Adrenal gland (tissue), 12 donors: ENCODE measurements around the gene FAXC. TPM values are rescaled to one million over a fixed set of nuclear protein-coding genes. Genes with fewer than 3 reads are reported as not detected.

ENCODE experiments used
- DNase-seq, 7 donors: peaks; one replicate each; pipeline ENCODE4 v3.0.0-alpha.2; 2019 to 2020
- H3K27ac ChIP-seq, 5 donors: fragments of 200-600 bp; sonication (generic) in 4 of 5; 1 replicate in 3 of 5; 2 replicates in 2 of 5; pipeline versions ENCODE4 v1.5.1 to v1.8.0; 2016 to 2020; ENCODE audit warnings: mild to moderate bottlenecking in 1 of 5
- H3K27me3 ChIP-seq: fragments of 200-600 bp; 2 replicates; pipeline ENCODE4 v1.8.0; 2021
- H3K36me3 ChIP-seq, 2 donors: fragments of 200-600 bp; replicated peaks in 1 of 2; 1 replicate in 1 of 2; 2 replicates in 1 of 2; pipeline versions ENCODE4 v1.5.1 to v1.8.0; 2018 to 2022
- H3K4me1 ChIP-seq, 2 donors: fragments of 200-600 bp; replicated peaks in 1 of 2; 1 replicate in 1 of 2; 2 replicates in 1 of 2; pipeline versions ENCODE4 v1.5.1 to v1.8.0; 2018 to 2021
- H3K4me3 ChIP-seq, 4 donors: fragments of 200-600 bp; sonication (generic) in 3 of 4; one replicate each; pipeline ENCODE4 v1.5.1; 2016 to 2018
- H3K9me3 ChIP-seq, 3 donors: fragments of 200-600 bp; sonication (generic) in 1 of 3; replicated peaks in 1 of 3; 1 replicate in 2 of 3; 2 replicates in 1 of 3; pipeline versions ENCODE4 v1.5.1 to v1.8.0; 2016 to 2021
- POLR2A ChIP-seq, 2 donors: fragments of 450-650 bp; IDR thresholded peaks; one replicate each; pipeline ENCODE4 v1.6.1; 2017; ENCODE audit warnings: antibody characterized with exemption in 2 of 2, mild to moderate bottlenecking in 2 of 2, moderate library complexity in 1 of 2
- WGBS, 4 donors: extraction: QIAGEN DNeasy Blood & Tissue Kit in 2 of 4; methylation state at CpG; one replicate each; pipeline versions ENCODE4 v1.1.5 to v1.1.7; 2013 to 2017; 5-methylcytosine and 5-hydroxymethylcytosine counted together
- intact Hi-C, 2 donors: fragments of 100-400 bp; cut with DNase I; formaldehyde crosslinking; loops; one replicate each; pipeline versions ENCODE4 v1.14.1 to v1.15.0; 2022 to 2023
- polyA plus RNA-seq, 3 donors: library from polyadenylated mRNA; stranded (reverse); fragments of 200-250 nt in 2 of 3; fragments of 350-450 nt in 1 of 3; fragmentation: Illumina TruSeq in 1 of 3; extraction: RNeasy Lipid Tissue Mini Kit (QIAGEN cat#74804) in 1 of 3; gene quantifications; one replicate each; pipeline ENCODE4 v1.2.3, GENCODE V29; 2013 to 2014
- total RNA-seq, 9 donors: library from RNA; depleted of rRNA in 4 of 9; stranded (reverse); fragments of >200 nt in 4 of 9; fragments of 120-200 nt in 1 of 9; fragmentation: NEBNext Ultra II Directional in 1 of 9; extraction: Animal tissue kit (Norgen Biotek cat#: 25700) in 1 of 9; gene quantifications; one replicate each; pipeline versions ENCODE4 v1.1.0 to v1.2.4, GENCODE V29; 2013 to 2023
- TF ChIP-seq, protein P1 (sequence below), 6 experiments: fragments of 450-650 bp in 4 of 6; fragments of 200-600 bp in 2 of 6; sonication (generic) in 1 of 6; IDR thresholded peaks; 1 replicate in 5 of 6; 2 replicates in 1 of 6; pipeline versions ENCODE4 v1.5.1 to v1.8.0; 2016 to 2021; ENCODE audit warnings: antibody characterized with exemption in 6 of 6, mild to moderate bottlenecking in 2 of 6, moderate library complexity in 1 of 6
- donor health status: healthy with polysubstance abuse.
- donor health status: Bipolar disorder and iron deficiency.
- donor health status: DM: yes; HTN: yes; CAD: no.
- donor health status: DM: no; HTN: no; CAD: no.
- donor health status: DM: no; HTN: no; CAD: no.
- donor health status: DM: yes; HTN: yes; CAD: no.

FAXC gene
- total and polyA plus RNA-seq, 12 donors = 0.32 to 4.5 (median 2.0) TPM; not detected in 3

GRCh38 chr6:99305021-99305554, 44.4 kb downstream of the FAXC start:
- Histone ChIP-seq H3K4me1 (no peaks in the 10 kb centered on the region), H3K4me3 (no peak overlapping the region), H3K36me3 (no peaks in the 10 kb centered on the region), H3K27me3 (no peaks in the 10 kb centered on the region), H3K9me3 (no peaks in the 10 kb centered on the region), H3K27ac (no peak overlapping the region)
- intact Hi-C loops = no loop called here
- 79 to 97% (median 89%) methylated on average over 5 of the region's 5 CpGs for WGBS, 4 donors
- DNase-seq = no peak
- TF ChIP-seq, protein P1, sequence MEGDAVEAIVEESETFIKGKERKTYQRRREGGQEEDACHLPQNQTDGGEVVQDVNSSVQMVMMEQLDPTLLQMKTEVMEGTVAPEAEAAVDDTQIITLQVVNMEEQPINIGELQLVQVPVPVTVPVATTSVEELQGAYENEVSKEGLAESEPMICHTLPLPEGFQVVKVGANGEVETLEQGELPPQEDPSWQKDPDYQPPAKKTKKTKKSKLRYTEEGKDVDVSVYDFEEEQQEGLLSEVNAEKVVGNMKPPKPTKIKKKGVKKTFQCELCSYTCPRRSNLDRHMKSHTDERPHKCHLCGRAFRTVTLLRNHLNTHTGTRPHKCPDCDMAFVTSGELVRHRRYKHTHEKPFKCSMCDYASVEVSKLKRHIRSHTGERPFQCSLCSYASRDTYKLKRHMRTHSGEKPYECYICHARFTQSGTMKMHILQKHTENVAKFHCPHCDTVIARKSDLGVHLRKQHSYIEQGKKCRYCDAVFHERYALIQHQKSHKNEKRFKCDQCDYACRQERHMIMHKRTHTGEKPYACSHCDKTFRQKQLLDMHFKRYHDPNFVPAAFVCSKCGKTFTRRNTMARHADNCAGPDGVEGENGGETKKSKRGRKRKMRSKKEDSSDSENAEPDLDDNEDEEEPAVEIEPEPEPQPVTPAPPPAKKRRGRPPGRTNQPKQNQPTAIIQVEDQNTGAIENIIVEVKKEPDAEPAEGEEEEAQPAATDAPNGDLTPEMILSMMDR (IDR thresholded peaks at IDR 0.05) = no peak
- no peak for TF ChIP-seq POLR2A (IDR thresholded peaks at IDR 0.05)

DNA sequence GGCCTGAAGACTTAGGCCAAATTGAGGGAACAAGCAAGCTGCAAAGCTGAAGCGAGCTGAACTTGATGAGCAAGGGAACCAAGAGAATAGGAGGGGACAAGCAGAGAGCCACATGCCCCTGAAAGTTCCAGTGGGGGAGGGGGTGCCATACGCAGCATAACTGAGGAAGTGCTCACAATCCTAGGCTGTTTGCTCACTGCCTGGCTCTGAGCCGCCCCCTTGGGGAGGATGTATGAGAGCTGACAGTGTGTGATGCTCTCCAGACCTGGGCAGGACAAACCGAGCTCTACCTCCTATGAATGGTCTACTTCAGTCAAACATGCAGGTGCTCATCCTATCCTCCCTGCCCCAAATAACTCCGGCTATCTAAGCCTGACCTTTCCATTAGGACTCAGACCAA, 52.1 kb downstream of the FAXC start:
- Histone ChIP-seq H3K36me3 (no peaks in the 10 kb centered on the region), H3K4me1 (no peaks in the 10 kb centered on the region), H3K9me3 (no peaks in the 10 kb centered on the region), H3K4me3 (no peak overlapping the region), H3K27me3 (no peaks in the 10 kb centered on the region), H3K27ac (no peak overlapping the region)
- DNase-seq = no peak
- intact Hi-C loops = no loop called here
- WGBS, 4 donors = 77 to 89% (median 88%) methylated on average over 5 of the region's 5 CpGs
- no peak for TF ChIP-seq POLR2A (IDR thresholded peaks at IDR 0.05)
- TF ChIP-seq, protein P1 (IDR thresholded peaks at IDR 0.05) = no peak

DNA sequence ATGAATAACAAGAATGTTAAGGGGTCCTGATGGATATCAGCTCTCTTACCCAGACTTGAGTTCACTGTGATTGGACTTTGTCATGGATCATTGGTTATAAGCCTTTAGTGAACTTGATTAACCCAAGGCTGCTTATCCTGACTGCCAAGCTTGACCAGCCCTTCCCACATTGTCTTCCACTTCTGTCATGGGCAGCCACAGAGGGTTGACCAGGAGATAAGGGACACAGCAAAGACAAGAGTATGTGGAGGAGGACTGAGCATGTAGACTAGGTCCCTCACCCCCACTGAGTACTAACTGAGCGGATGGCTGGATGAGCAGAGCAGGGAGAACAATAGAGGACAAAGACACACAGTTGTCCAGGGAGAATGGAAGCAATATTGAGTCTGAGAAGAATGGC, 52.5 kb downstream of the FAXC start:
- Histone ChIP-seq H3K36me3 (no peaks in the 10 kb centered on the region), H3K4me3 (no peak overlapping the region), H3K9me3 (no peaks in the 10 kb centered on the region), H3K27me3 (no peaks in the 10 kb centered on the region), H3K4me1 (no peaks in the 10 kb centered on the region), H3K27ac (no peak overlapping the region)
- no peak for DNase-seq
- TF ChIP-seq POLR2A (IDR thresholded peaks at IDR 0.05) = no peak
- TF ChIP-seq, protein P1 (IDR thresholded peaks at IDR 0.05) = no peak
- WGBS, 4 donors = 88 to 95% (median 93%) methylated on average over 1 of the region's 1 CpG
- intact Hi-C loops = no loop called here

DNA sequence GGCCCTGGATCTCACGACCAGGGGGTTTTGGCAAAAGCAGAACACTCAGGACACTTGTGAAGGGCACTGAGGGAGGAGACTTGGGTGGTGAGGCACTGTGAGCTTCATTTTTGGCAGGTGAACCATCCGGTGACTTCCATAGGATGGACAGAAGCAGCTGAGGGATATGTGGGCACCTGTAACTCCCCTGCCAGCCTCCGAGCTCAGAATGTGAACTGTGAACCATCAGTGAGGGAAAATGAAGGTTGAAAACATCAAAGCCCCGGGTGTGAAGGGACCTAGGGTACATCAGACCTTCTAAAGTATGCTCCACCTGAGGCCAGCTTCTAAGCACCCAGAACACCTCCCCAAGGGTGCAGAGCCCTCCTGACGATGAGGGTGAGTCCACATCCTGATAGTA, 53.2 kb downstream of the FAXC start:
- DNase-seq = no peak
- WGBS, 4 donors = 81 to 84% (median 83%) methylated on average over 5 of the region's 5 CpGs
- TF ChIP-seq, protein P1 (IDR thresholded peaks at IDR 0.05) = no peak
- TF ChIP-seq POLR2A (IDR thresholded peaks at IDR 0.05) = no peak
- no peaks in the 10 kb centered on the region for H3K9me3 ChIP-seq
- no peaks in the 10 kb centered on the region for H3K36me3 ChIP-seq
- intact Hi-C loops = no loop called here
- H3K27me3 ChIP-seq = no peaks in the 10 kb centered on the region
- H3K4me3 ChIP-seq = no peak overlapping the region
- no peak overlapping the region for H3K27ac ChIP-seq
- no peaks in the 10 kb centered on the region for H3K4me1 ChIP-seq
